Naive thymus-derived CD4-positive, alpha-beta T cell (primary cell): Measurements from ENCODE around the gene VWA7. TPM values are rescaled to one million over a fixed set of nuclear protein-coding genes. Genes with fewer than 3 reads are reported as not detected.
"Not testable (repeated sequence)": the region's sequence is repeated elsewhere in the genome, so short reads cannot be mapped to it uniquely, and the experiment has no call there.

Experiments
- ATAC-seq: fragments of 150-1000 bp; cut with Tn5 transposase; 2 replicates; pipeline ENCODE4 v1.10.0; 2021; ENCODE audit warnings: mild to moderate bottlenecking, moderate library complexity
- CTCF ChIA-PET: fragments of 350-600 bp; sonication (Branson Sonifier 250); formaldehyde crosslinking; loops from one replicate; lab custom pipeline; 2021; ENCODE audit warnings: antibody characterized with exemption; lab: Charles Lee
- POLR2A ChIA-PET: fragments of 350-600 bp; sonication (Branson Sonifier 250); formaldehyde crosslinking; loops from one replicate; lab custom pipeline; 2021; ENCODE audit warnings: antibody characterized with exemption, inconsistent platforms; lab: Charles Lee
- DNase-seq, 9 donors: peaks; one replicate each; pipeline versions ENCODE4 v3.0.0 to v3.0.0-alpha.2; 2020 to 2022; ENCODE audit warnings: mixed read lengths in 1 of 9
- H3K27ac ChIP-seq: one replicate; pipeline ENCODE4 v1.7.0; 2013; ENCODE audit warnings: mild to moderate bottlenecking, low read depth, low read length, moderate library complexity
- H3K27me3 ChIP-seq, 2 donors: one replicate each; pipeline ENCODE4 v1.7.0; 2013; ENCODE audit warnings: low read length in 2 of 2, mild to moderate bottlenecking in 2 of 2, moderate library complexity in 2 of 2; ENCODE audit not compliant: control insufficient read depth in 2 of 2, insufficient read depth in 2 of 2
- H3K36me3 ChIP-seq, 3 experiments: 1 replicate in 2 of 3; 2 replicates in 1 of 3; pipeline ENCODE4 v1.7.0; 2013; ENCODE audit warnings: low read length in 3 of 3, mild to moderate bottlenecking in 3 of 3, moderate library complexity in 1 of 3; ENCODE audit not compliant: insufficient read depth in 3 of 3, control insufficient read depth in 2 of 3
- H3K4me1 ChIP-seq, 2 donors: one replicate each; pipeline ENCODE4 v1.7.0; 2013; ENCODE audit warnings: low read length in 2 of 2, mild to moderate bottlenecking in 2 of 2, moderate library complexity in 1 of 2; ENCODE audit not compliant: control insufficient read depth in 2 of 2, insufficient read depth in 2 of 2
- H3K4me3 ChIP-seq: 2 replicates; pipeline ENCODE4 v1.7.0; 2013; ENCODE audit warnings: mild to moderate bottlenecking, low read length
- H3K9me3 ChIP-seq, 3 experiments: 1 replicate in 2 of 3; 2 replicates in 1 of 3; pipeline ENCODE4 v1.7.0; 2013; ENCODE audit warnings: low read length in 3 of 3; ENCODE audit not compliant: control insufficient read depth in 2 of 3
- H3K27ac Mint-ChIP-seq, 9 donors: one replicate each; pipeline ENCODE4 v1.8.0; 2020 to 2022; ENCODE audit warnings: mixed read lengths in 9 of 9, mild to moderate bottlenecking in 8 of 9, moderate library complexity in 5 of 9, inconsistent platforms in 2 of 9
- H3K27me3 Mint-ChIP-seq, 5 donors: one replicate each; pipeline ENCODE4 v1.8.0; 2021 to 2022; ENCODE audit warnings: mixed read lengths in 5 of 5, mild to moderate bottlenecking in 1 of 5
- H3K36me3 Mint-ChIP-seq, 5 donors: one replicate each; pipeline ENCODE4 v1.8.0; 2020 to 2022; ENCODE audit warnings: mixed read lengths in 5 of 5, mild to moderate bottlenecking in 3 of 5, inconsistent platforms in 1 of 5
- H3K4me1 Mint-ChIP-seq, 7 donors: one replicate each; pipeline ENCODE4 v1.8.0; 2020 to 2022; ENCODE audit warnings: mixed read lengths in 7 of 7, mild to moderate bottlenecking in 3 of 7, inconsistent platforms in 1 of 7
- H3K4me3 Mint-ChIP-seq, 10 donors: one replicate each; pipeline ENCODE4 v1.8.0; 2020 to 2022; ENCODE audit warnings: mild to moderate bottlenecking in 10 of 10, mixed read lengths in 10 of 10, moderate library complexity in 6 of 10, inconsistent platforms in 2 of 10
- H3K9me3 Mint-ChIP-seq, 11 donors: one replicate each; pipeline ENCODE4 v1.8.0; 2020 to 2022; ENCODE audit warnings: mixed read lengths in 11 of 11, mild to moderate bottlenecking in 4 of 11, inconsistent platforms in 1 of 11, moderate library complexity in 1 of 11
- intact Hi-C, 2 donors: fragments of 100-400 bp; cut with micrococcal nuclease; formaldehyde crosslinking; loops; one replicate each; pipeline ENCODE4 v1.15.1; 2023
- polyA plus RNA-seq, 2 donors: library from polyadenylated mRNA; unstranded; fragments of 300-500 nt; fragmentation: Illumina TruSeq; gene quantifications; one replicate each; pipeline ENCODE4 v1.2.3, GENCODE V29; 2021
- total RNA-seq, 6 experiments: library from RNA in 5 of 6; stranded (reverse) in 5 of 6; gene quantifications; 1 replicate in 5 of 6; 2 replicates in 1 of 6; pipeline ENCODE4 v1.2.3 and lab custom pipeline; 2021 to 2026

The VWA7 gene
- total and polyA plus RNA-seq, 7 experiments from 2014 or later = 0.53 to 4.5 (median 1.1) TPM; not detected in 2

GRCh38 chr6:31821301-31822035 lies 44.3 kb upstream of the VWA7 start:
- H3K27ac ChIP-seq = peak overlapping the region; percentile 81
- H3K4me3 Mint-ChIP-seq = peak overlapping the region; percentile 92 to 98 (median 94)
- H3K27me3 ChIP-seq = no peaks in the 10 kb centered on the region
- ATAC-seq (peak; percentile 34), DNase-seq (peak in 1 of 9 donors; percentile 79)
- CTCF ChIA-PET = interaction anchor here (0.6 kb wide), 2 partner anchors 66 to 83 kb away, joined by 3 read pairs; no protein-coding TSS in a partner anchor
- POLR2A ChIA-PET = interaction anchor here (0.6 to 1.4 kb wide), 5 partner anchors 83 to 280 kb away, joined by 3 to 5 read pairs (median 4); partner anchors contain the start of genes ABHD16A, DDX39B and LY6G5C
- H3K9me3 ChIP-seq = no peaks in the 10 kb centered on the region
- peak overlapping the region; percentile 92 for H3K4me3 ChIP-seq
- no peaks in the 10 kb centered on the region for H3K27me3 Mint-ChIP-seq
- peaks cover 0 to 13% (median 0%) of the 10 kb centered on the region in 5 donors for H3K36me3 Mint-ChIP-seq
- intact Hi-C loops = loop anchor here (1.0 to 10.0 kb wide), 2 partner anchors 156 to 373 kb away; partner anchors contain the start of genes GPSM3 (in 1 of the 2) and PBX2 (in 1 of the 2)
- no peaks in the 10 kb centered on the region for H3K9me3 Mint-ChIP-seq
- H3K4me1 ChIP-seq = peaks cover 21 to 23% of the 10 kb centered on the region in 2 donors
- peaks cover 5 to 64% (median 54%) of the 10 kb centered on the region in 7 donors for H3K4me1 Mint-ChIP-seq
- H3K27ac Mint-ChIP-seq = peak overlapping the region; percentile 87 to 98 (median 94)
- H3K36me3 ChIP-seq = no peaks in the 10 kb centered on the region

GRCh38 chr6:31820399-31820798 lies 43.3 kb upstream of the VWA7 start:
- ATAC-seq, H3K27me3 Mint-ChIP-seq, H3K9me3 Mint-ChIP-seq, H3K27me3 ChIP-seq, CTCF ChIA-PET, DNase-seq, H3K27ac ChIP-seq, H3K4me3 ChIP-seq, H3K36me3 ChIP-seq, H3K9me3 ChIP-seq: not testable (repeated sequence)
- peaks cover 0 to 13% (median 0%) of the 10 kb centered on the region in 5 donors for H3K36me3 Mint-ChIP-seq
- H3K4me1 ChIP-seq = peaks cover 21% of the 10 kb centered on the region in 2 donors
- peak overlapping the region in 9 of 10 donors; percentile 92 to 98 (median 95) for H3K4me3 Mint-ChIP-seq
- H3K4me1 Mint-ChIP-seq = peaks cover 5 to 56% (median 50%) of the 10 kb centered on the region in 7 donors
- H3K27ac Mint-ChIP-seq = peak overlapping the region in 6 of 9 donors; percentile 82 to 98 (median 95)
- intact Hi-C loops = loop anchor here in 1 of 2 donors (10.0 kb wide), 1 partner anchor 374 kb away; the partner anchor contains the start of genes GPSM3 and PBX2
- POLR2A ChIA-PET = interaction anchor here (1.0 to 3.7 kb wide), 6 partner anchors 10 to 91 kb away, joined by 3 to 23 read pairs (median 4); partner anchors contain the start of genes DDAH2, LSM2 and VARS1

- Mint-ChIP-seq H3K9me3 (no peaks in the 10 kb centered on the region), H3K36me3 (peaks cover 0 to 13% (median 0%) of the 10 kb centered on the region in 5 donors), H3K4me3 (peak overlapping the region in 8 of 10 donors; percentile 47 to 77 (median 60)), H3K27ac (peak overlapping the region in 8 of 9 donors; percentile 32 to 85 (median 64)), H3K27me3 (no peaks in the 10 kb centered on the region), H3K4me1 (peaks cover 5 to 52% (median 47%) of the 10 kb centered on the region in 7 donors)
- ATAC-seq (no peak), DNase-seq (no peak)
- Histone ChIP-seq H3K4me1 (peaks cover 21% of the 10 kb centered on the region in 2 donors), H3K36me3 (peaks cover 0 to 4% (median 0%) of the 10 kb centered on the region in 3 experiments), H3K4me3 (no peak overlapping the region), H3K9me3 (no peaks in the 10 kb centered on the region), H3K27ac (no peak overlapping the region), H3K27me3 (no peaks in the 10 kb centered on the region)
- POLR2A ChIA-PET = interaction anchor here (0.8 to 3.7 kb wide), 7 partner anchors 10 to 261 kb away, joined by 3 to 23 read pairs (median 4); partner anchors contain the start of genes DDAH2, LSM2 and VARS1
- intact Hi-C loops = loop anchor here in 1 of 2 donors (10.0 kb wide), 1 partner anchor 375 kb away; the partner anchor contains the start of genes GPSM3 and PBX2
- CTCF ChIA-PET = interaction anchor here (0.5 kb wide), 1 partner anchor 270 kb away, joined by 3 read pairs; no protein-coding TSS in a partner anchor
Observed at GRCh38 chr6:31819871-31820299, 42.8 kb upstream of the VWA7 start.

- ATAC-seq, H3K9me3 Mint-ChIP-seq, DNase-seq, H3K27me3 Mint-ChIP-seq, H3K36me3 ChIP-seq, H3K27me3 ChIP-seq, H3K9me3 ChIP-seq: not testable (repeated sequence)
- intact Hi-C loops = loop anchor here in 1 of 2 donors (2.0 kb wide), 3 partner anchors 13 to 89 kb away; partner anchors contain the start of gene DDAH2
- H3K4me3 Mint-ChIP-seq = peak overlapping the region; percentile 72 to 98 (median 88)
- peaks cover 7 to 58% (median 51%) of the 10 kb centered on the region in 7 donors for H3K4me1 Mint-ChIP-seq
- H3K27ac Mint-ChIP-seq = peak overlapping the region; percentile 70 to 97 (median 91)
- Histone ChIP-seq H3K27ac (peak overlapping the region; percentile 65), H3K4me3 (peak overlapping the region; percentile 59), H3K4me1 (peaks cover 28 to 31% of the 10 kb centered on the region in 2 donors)
- CTCF ChIA-PET = interaction anchor here (0.6 to 1.5 kb wide), 11 partner anchors 11 to 144 kb away, joined by 3 to 9 read pairs (median 4); partner anchors contain the start of genes LSM2 and VARS1
- POLR2A ChIA-PET = interaction anchor here (0.9 to 3.7 kb wide), 14 partner anchors 9 to 165 kb away, joined by 3 to 23 read pairs (median 6); partner anchors contain the start of genes ABHD16A, BAG6, C6orf47 and DDAH2
- H3K36me3 Mint-ChIP-seq = peaks cover 0 to 13% (median 0%) of the 10 kb centered on the region in 5 donors
Observed at GRCh38 chr6:31817929-31818511, 40.9 kb upstream of the VWA7 start.

GRCh38 chr6:31817133-31817928 lies 40.2 kb upstream of the VWA7 start:
- peak overlapping the region; percentile 59 for H3K4me3 ChIP-seq
- not testable (repeated sequence) for H3K9me3 Mint-ChIP-seq, H3K9me3 ChIP-seq, H3K27me3 Mint-ChIP-seq, H3K36me3 ChIP-seq, H3K27me3 ChIP-seq
- Mint-ChIP-seq H3K4me3 (peak overlapping the region; percentile 72 to 98 (median 88)), H3K4me1 (peaks cover 11 to 57% (median 51%) of the 10 kb centered on the region in 7 donors), H3K36me3 (peaks cover 0 to 13% (median 0%) of the 10 kb centered on the region in 5 donors), H3K27ac (peak overlapping the region; percentile 70 to 97 (median 91))
- POLR2A ChIA-PET = interaction anchor here (0.9 to 3.7 kb wide), 14 partner anchors 10 to 164 kb away, joined by 3 to 23 read pairs (median 6); partner anchors contain the start of genes ABHD16A, BAG6, C6orf47 and DDAH2
- CTCF ChIA-PET = interaction anchor here (0.7 to 1.5 kb wide), 9 partner anchors 11 to 143 kb away, joined by 3 to 9 read pairs (median 4); partner anchors contain the start of genes LSM2 and VARS1
- peaks cover 28 to 37% of the 10 kb centered on the region in 2 donors for H3K4me1 ChIP-seq
- H3K27ac ChIP-seq = peak overlapping the region; percentile 65
- DNase-seq = peak in 6 of 9 donors; percentile 57 to 72 (median 70)
- peak; percentile 63 for ATAC-seq
- intact Hi-C loops = loop anchor here in 1 of 2 donors (2.0 kb wide), 3 partner anchors 13 to 89 kb away; partner anchors contain the start of gene DDAH2
